Astrocyte (in vitro differentiated cells and primary cell): ENCODE measurements around the gene SYT14. TPM values are rescaled to one million over a fixed set of nuclear protein-coding genes. Genes with fewer than 3 reads are reported as not detected.

Experiments
- DNase-seq: peaks from one replicate; pipeline ENCODE4 v3.0.0-alpha.2; 2010; ENCODE audit warnings: low read depth
- FAIRE-seq: peaks from 2 replicates; lab custom pipeline; 2011; peaks lifted over from hg19 to GRCh38; lab: Jason Lieb, UNC
- H2AFZ ChIP-seq: 2 replicates; pipeline ENCODE4 v1.6.0; 2012; ENCODE audit warnings: low read depth, low read length, inconsistent platforms
- H3K27ac ChIP-seq: 2 replicates; pipeline ENCODE4 v1.5.1; 2011; ENCODE audit warnings: low read depth, low read length, inconsistent platforms
- H3K27me3 ChIP-seq: 2 replicates; pipeline ENCODE4 v1.6.0; 2011; ENCODE audit warnings: low read length, inconsistent platforms; ENCODE audit not compliant: insufficient read depth
- H3K36me3 ChIP-seq: 2 replicates; pipeline ENCODE4 v1.5.1; 2011; ENCODE audit warnings: low read length, inconsistent platforms; ENCODE audit not compliant: insufficient read depth
- H3K4me1 ChIP-seq: 2 replicates; pipeline ENCODE4 v1.5.1; 2011; ENCODE audit warnings: low read length, inconsistent platforms; ENCODE audit not compliant: insufficient read depth
- H3K4me2 ChIP-seq: 2 replicates; pipeline ENCODE4 v1.6.0; 2012; ENCODE audit warnings: low read length, inconsistent platforms
- H3K4me3 ChIP-seq: 2 replicates; pipeline ENCODE4 v1.5.1; 2011; ENCODE audit warnings: low read depth, mild to moderate bottlenecking, low read length, inconsistent platforms; ENCODE audit not compliant: insufficient read depth
- H3K79me2 ChIP-seq: 2 replicates; pipeline ENCODE4 v1.6.0; 2012; ENCODE audit warnings: mild to moderate bottlenecking, low read length, inconsistent platforms; ENCODE audit not compliant: insufficient read depth
- H3K9ac ChIP-seq: 2 replicates; pipeline ENCODE4 v1.6.0; 2012; ENCODE audit warnings: mild to moderate bottlenecking, low read length, inconsistent platforms
- H3K9me3 ChIP-seq: 2 replicates; pipeline ENCODE4 v1.5.1; 2012; ENCODE audit warnings: low read depth, mild to moderate bottlenecking, low read length, inconsistent platforms; ENCODE audit not compliant: insufficient read depth
- H4K20me1 ChIP-seq: 2 replicates; pipeline ENCODE4 v1.6.0; 2012; ENCODE audit warnings: low read length, inconsistent platforms; ENCODE audit not compliant: insufficient read depth
- H3K27ac Mint-ChIP-seq: one replicate; pipeline ENCODE4 v1.8.0; 2021; ENCODE audit warnings: mild to moderate bottlenecking, mixed read lengths; ENCODE audit not compliant: unreplicated experiment
- H3K27me3 Mint-ChIP-seq: one replicate; pipeline ENCODE4 v1.8.0; 2021; ENCODE audit warnings: low read depth, mixed read lengths; ENCODE audit not compliant: unreplicated experiment
- H3K36me3 Mint-ChIP-seq: one replicate; pipeline ENCODE4 v1.8.0; 2021; ENCODE audit warnings: low read depth, mixed read lengths; ENCODE audit not compliant: unreplicated experiment
- H3K4me1 Mint-ChIP-seq: one replicate; pipeline ENCODE4 v1.8.0; 2021; ENCODE audit warnings: low read depth, mixed read lengths; ENCODE audit not compliant: unreplicated experiment
- H3K4me3 Mint-ChIP-seq: one replicate; pipeline ENCODE4 v1.8.0; 2021; ENCODE audit warnings: mild to moderate bottlenecking, moderate library complexity, mixed read lengths; ENCODE audit not compliant: unreplicated experiment
- H3K9me3 Mint-ChIP-seq: one replicate; pipeline ENCODE4 v1.8.0; 2021; ENCODE audit warnings: mild to moderate bottlenecking, mixed read lengths; ENCODE audit not compliant: unreplicated experiment
- CTCF ChIP-seq: IDR thresholded peaks from 2 replicates; pipeline ENCODE4 v1.5.1; 2011; ENCODE audit warnings: low read depth, mild to moderate bottlenecking, inconsistent platforms, low read length, moderate library complexity; ENCODE audit not compliant: insufficient read depth
- EZH2 ChIP-seq: IDR thresholded peaks from 2 replicates; pipeline ENCODE4 v1.6.1; 2012; ENCODE audit warnings: mild to moderate bottlenecking, low read length, inconsistent platforms; ENCODE audit not compliant: insufficient read depth
- total RNA-seq: library from RNA; stranded (reverse); gene quantifications from 2 replicates; pipeline ENCODE4 v1.2.1, GENCODE V29; 2021

The SYT14 gene
- total RNA-seq, 1 donor from 2014 or later = 6.1 TPM

- H3K4me1 Mint-ChIP-seq = peaks cover 3% of the 10 kb centered on the region
- Histone ChIP-seq H3K27ac (no peak overlapping the region), H3K9me3 (no peaks in the 10 kb centered on the region), H3K4me2 (no peak overlapping the region), H2AFZ (no peak overlapping the region), H4K20me1 (no peaks in the 10 kb centered on the region), H3K4me1 (peaks cover 21% of the 10 kb centered on the region), H3K79me2 (no peaks in the 10 kb centered on the region), H3K36me3 (no peaks in the 10 kb centered on the region), H3K4me3 (no peak overlapping the region), H3K27me3 (no peaks in the 10 kb centered on the region), H3K9ac (no peak overlapping the region)
- TF ChIP-seq EZH2 (no peak), CTCF (no peak)
- H3K9me3 Mint-ChIP-seq = no peaks in the 10 kb centered on the region
- DNase-seq = no peak
- H3K36me3 Mint-ChIP-seq = no peaks in the 10 kb centered on the region
- H3K27me3 Mint-ChIP-seq = peaks cover 9% of the 10 kb centered on the region
- H3K4me3 Mint-ChIP-seq = no peak overlapping the region
- no peak for FAIRE-seq
- no peak overlapping the region for H3K27ac Mint-ChIP-seq
Measured at GRCh38 chr1:209927466-209927865, 10.6 kb upstream of the SYT14 start.

- no peaks in the 10 kb centered on the region for H3K36me3 Mint-ChIP-seq
- Histone ChIP-seq H3K4me1 (peaks cover 21% of the 10 kb centered on the region), H3K27me3 (no peaks in the 10 kb centered on the region), H3K27ac (no peak overlapping the region), H4K20me1 (no peaks in the 10 kb centered on the region), H3K79me2 (no peaks in the 10 kb centered on the region), H3K4me2 (no peak overlapping the region), H3K9me3 (no peaks in the 10 kb centered on the region), H3K4me3 (no peak overlapping the region), H2AFZ (no peak overlapping the region), H3K9ac (no peak overlapping the region), H3K36me3 (no peaks in the 10 kb centered on the region)
- DNase-seq (peak; percentile 26), FAIRE-seq (no peak)
- H3K27ac Mint-ChIP-seq = no peak overlapping the region
- no peak overlapping the region for H3K4me3 Mint-ChIP-seq
- TF ChIP-seq EZH2 = no peak
- peaks cover 16% of the 10 kb centered on the region for H3K27me3 Mint-ChIP-seq
- H3K4me1 Mint-ChIP-seq = peaks cover 3% of the 10 kb centered on the region
- no peaks in the 10 kb centered on the region for H3K9me3 Mint-ChIP-seq
Measured at GRCh38 chr1:209929751-209930150, 8.3 kb upstream of the SYT14 start.

- H3K36me3 ChIP-seq = no peaks in the 10 kb centered on the region
- H3K4me1 ChIP-seq = peaks cover 12% of the 10 kb centered on the region
Measured at GRCh38 chr1:209931141-209931540, 6.9 kb upstream of the SYT14 start.

More at GRCh38 chr1:209931141-209931540, 6.9 kb upstream of the SYT14 start:
- H3K36me3 Mint-ChIP-seq = no peaks in the 10 kb centered on the region
- no peaks in the 10 kb centered on the region for H4K20me1 ChIP-seq
- no peaks in the 10 kb centered on the region for H3K79me2 ChIP-seq
- H3K9ac ChIP-seq = no peak overlapping the region
- TF ChIP-seq CTCF = no peak
- TF ChIP-seq EZH2 = no peak
- no peaks in the 10 kb centered on the region for H3K27me3 ChIP-seq
- H3K27ac Mint-ChIP-seq = no peak overlapping the region
- no peak overlapping the region for H3K27ac ChIP-seq
- H3K4me3 ChIP-seq = no peak overlapping the region
- peaks cover 2% of the 10 kb centered on the region for H3K4me1 Mint-ChIP-seq
- no peak overlapping the region for H2AFZ ChIP-seq
- no peak overlapping the region for H3K4me3 Mint-ChIP-seq
- no peak for FAIRE-seq
- H3K9me3 ChIP-seq = no peaks in the 10 kb centered on the region
- no peak overlapping the region for H3K4me2 ChIP-seq
- H3K27me3 Mint-ChIP-seq = peaks cover 16% of the 10 kb centered on the region
- no peak for DNase-seq
- H3K9me3 Mint-ChIP-seq = no peaks in the 10 kb centered on the region
